ENCODE measurements around the gene CLEC17A. TPM values are rescaled to one million over a fixed set of nuclear protein-coding genes. Genes with fewer than 3 reads are reported as not detected.
"Not testable (repeated sequence)": the region's sequence is repeated elsewhere in the genome, so short reads cannot be mapped to it uniquely, and the experiment has no call there.

CLEC17A gene
- total RNA-seq, 1 donor from 2014 or later = not detected

GRCh38 chr19:14542711-14543328 lies 40.1 kb upstream of the CLEC17A start:
- Mint-ChIP-seq H3K36me3 (no peaks in the 10 kb centered on the region), H3K27ac (peak overlapping the region; percentile 59), H3K4me3 (no peak overlapping the region), H3K9me3 (no peaks in the 10 kb centered on the region), H3K4me1 (peaks cover 19% of the 10 kb centered on the region), H3K27me3 (ENCODE audit: low read depth) (no peaks in the 10 kb centered on the region)
- TF ChIP-seq CTCF (IDR thresholded peaks at IDR 0.05; ENCODE audit: unreplicated experiment) = no peak
- no peak for DNase-seq (ENCODE audit: low spot score in 2 of 2, unreplicated experiment in 2 of 2)

- DNase-seq (ENCODE audit: low spot score in 2 of 2, unreplicated experiment in 2 of 2) = no peak
- H3K27ac Mint-ChIP-seq = no peak overlapping the region
These were observed 38.8 kb upstream of the CLEC17A start for GRCh38 chr19:14544047-14544446.

GRCh38 chr19:14544977-14545715 lies 37.7 kb upstream of the CLEC17A start:
- TF ChIP-seq CTCF (IDR thresholded peaks at IDR 0.05; ENCODE audit: unreplicated experiment) = no peak
- peak overlapping the region; percentile 57 for H3K27ac Mint-ChIP-seq
- H3K4me3 Mint-ChIP-seq = no peak overlapping the region
- H3K9me3 Mint-ChIP-seq = no peaks in the 10 kb centered on the region
- H3K36me3 Mint-ChIP-seq = peaks cover 5% of the 10 kb centered on the region
- peaks cover 22% of the 10 kb centered on the region for H3K4me1 Mint-ChIP-seq
- no peaks in the 10 kb centered on the region for H3K27me3 Mint-ChIP-seq (ENCODE audit: low read depth)
- no peak for DNase-seq (ENCODE audit: low spot score in 2 of 2, unreplicated experiment in 2 of 2)

More at GRCh38 chr19:14544047-14544446, 38.8 kb upstream of the CLEC17A start:
- Mint-ChIP-seq H3K27me3 (ENCODE audit: low read depth) (no peaks in the 10 kb centered on the region), H3K36me3 (peaks cover 2% of the 10 kb centered on the region), H3K4me1 (peaks cover 19% of the 10 kb centered on the region), H3K9me3 (no peaks in the 10 kb centered on the region), H3K4me3 (no peak overlapping the region)
- no peak for TF ChIP-seq CTCF (IDR thresholded peaks at IDR 0.05; ENCODE audit: unreplicated experiment)

GRCh38 chr19:14545716-14546082 lies 37.2 kb upstream of the CLEC17A start:
- no peak overlapping the region for H3K4me3 Mint-ChIP-seq
- H3K27ac Mint-ChIP-seq = no peak overlapping the region
- peaks cover 28% of the 10 kb centered on the region for H3K4me1 Mint-ChIP-seq
- no peak for TF ChIP-seq CTCF (IDR thresholded peaks at IDR 0.05; ENCODE audit: unreplicated experiment)
- DNase-seq (ENCODE audit: low spot score in 2 of 2, unreplicated experiment in 2 of 2) = no peak
- no peaks in the 10 kb centered on the region for H3K27me3 Mint-ChIP-seq (ENCODE audit: low read depth)
- no peaks in the 10 kb centered on the region for H3K9me3 Mint-ChIP-seq
- peaks cover 6% of the 10 kb centered on the region for H3K36me3 Mint-ChIP-seq

- Mint-ChIP-seq H3K36me3 (peaks cover 7% of the 10 kb centered on the region), H3K4me3 (no peak overlapping the region), H3K4me1 (peaks cover 34% of the 10 kb centered on the region), H3K27me3 (ENCODE audit: low read depth) (no peaks in the 10 kb centered on the region), H3K9me3 (no peaks in the 10 kb centered on the region), H3K27ac (peak overlapping the region; percentile 79)
- no peak for TF ChIP-seq CTCF (IDR thresholded peaks at IDR 0.05; ENCODE audit: unreplicated experiment)
- no peak for DNase-seq (ENCODE audit: low spot score in 2 of 2, unreplicated experiment in 2 of 2)
These were observed 32.6 kb upstream of the CLEC17A start for GRCh38 chr19:14550201-14550754.

- DNase-seq (ENCODE audit: low spot score in 2 of 2, unreplicated experiment in 2 of 2) = peak in 1 of 2 experiments; percentile 62
- Mint-ChIP-seq H3K27ac (peak overlapping the region; percentile 64), H3K4me1 (peaks cover 33% of the 10 kb centered on the region)
- H3K36me3 Mint-ChIP-seq; H3K27me3 Mint-ChIP-seq (ENCODE audit: low read depth); H3K4me3 Mint-ChIP-seq; H3K9me3 Mint-ChIP-seq: not testable (repeated sequence)
These were observed 31.5 kb upstream of the CLEC17A start for GRCh38 chr19:14551134-14552005.

GRCh38 chr19:14552006-14552360 lies 30.9 kb upstream of the CLEC17A start:
- not testable (repeated sequence) for H3K4me3 Mint-ChIP-seq; H3K9me3 Mint-ChIP-seq; H3K36me3 Mint-ChIP-seq; H3K27me3 Mint-ChIP-seq (ENCODE audit: low read depth); DNase-seq (ENCODE audit: low spot score in 2 of 2, unreplicated experiment in 2 of 2)
- H3K27ac Mint-ChIP-seq = peak overlapping the region; percentile 43
- peaks cover 34% of the 10 kb centered on the region for H3K4me1 Mint-ChIP-seq
